DOHH2 (cell line): ENCODE results near the gene CLCN1.
"Not testable (repeated sequence)": the region's sequence is repeated elsewhere in the genome, so short reads cannot be mapped to it uniquely, and the experiment has no call there.

Experiments
- H3F3A ChIP-seq: fragments of 200-600 bp; sonication (generic), shearing (Covaris generic); 2 replicates; pipeline ENCODE4 v1.6.0; 2016; ENCODE audit warnings: antibody characterized with exemption, mild to moderate bottlenecking; ENCODE audit not compliant: control insufficient read depth, insufficient read depth
- H3K27ac ChIP-seq: fragments of 200-600 bp; sonication (generic); 2 replicates; pipeline ENCODE4 v1.5.1; 2014; ENCODE audit warnings: low read depth, mild to moderate bottlenecking, low read length, moderate library complexity
- H3K27me3 ChIP-seq: fragments of 200-600 bp; sonication (generic); 2 replicates; pipeline ENCODE4 v1.6.1; 2014; ENCODE audit warnings: mild to moderate bottlenecking, low read length, mixed read lengths; ENCODE audit not compliant: control insufficient read depth
- H3K36me3 ChIP-seq: fragments of 200-600 bp; sonication (generic); 2 replicates; pipeline ENCODE4 v1.6.1; 2014; ENCODE audit warnings: mild to moderate bottlenecking, low read length, moderate library complexity, mixed read lengths; ENCODE audit not compliant: control insufficient read depth
- H3K4me1 ChIP-seq: fragments of 200-600 bp; sonication (generic); 2 replicates; pipeline ENCODE4 v1.6.1; 2014; ENCODE audit warnings: mild to moderate bottlenecking, low read length, mixed read lengths; ENCODE audit not compliant: control insufficient read depth
- H3K4me2 ChIP-seq: fragments of 200-600 bp; sonication (generic); 2 replicates; pipeline ENCODE4 v1.6.0; 2014; ENCODE audit warnings: mild to moderate bottlenecking, low read length, moderate library complexity
- H3K4me3 ChIP-seq: fragments of 200-600 bp; sonication (generic); 2 replicates; pipeline ENCODE4 v1.5.1; 2014; ENCODE audit warnings: mild to moderate bottlenecking, low read length, mixed read lengths
- H3K79me2 ChIP-seq: fragments of 200-600 bp; sonication (generic); 2 replicates; pipeline ENCODE4 v1.6.1; 2014; ENCODE audit warnings: mild to moderate bottlenecking, low read length, mixed read lengths; ENCODE audit not compliant: control insufficient read depth
- H3K9me2 ChIP-seq: fragments of 200-600 bp; sonication (generic); replicated peaks from 2 replicates; pipeline ENCODE4 v1.6.1; 2014; ENCODE audit warnings: mild to moderate bottlenecking, low read length, mixed read lengths; ENCODE audit not compliant: control insufficient read depth
- H3K9me3 ChIP-seq: fragments of 200-600 bp; sonication (generic); 2 replicates; pipeline ENCODE4 v1.6.1; 2014; ENCODE audit warnings: antibody characterized with exemption, low read length, mixed read lengths; ENCODE audit not compliant: control insufficient read depth, insufficient read depth
- H4K20me1 ChIP-seq: fragments of 200-600 bp; sonication (generic); 2 replicates; pipeline ENCODE4 v1.6.0; 2014; ENCODE audit warnings: low read depth, mild to moderate bottlenecking, antibody characterized with exemption, low read length, moderate library complexity; ENCODE audit not compliant: control insufficient read depth, insufficient read depth
- EZH2phosphoT487 ChIP-seq: fragments of 200-600 bp; sonication (generic); IDR thresholded peaks from 2 replicates; pipeline ENCODE4 v1.6.1; 2017; ENCODE audit warnings: borderline replicate concordance, mild to moderate bottlenecking, antibody characterized with exemption, low read length, moderate library complexity, mixed read lengths
- TF ChIP-seq, protein P1 (sequence below): fragments of 200-600 bp; sonication (generic); IDR thresholded peaks from one replicate; pipeline ENCODE4 v1.5.1; 2014; ENCODE audit warnings: antibody characterized with exemption, mild to moderate bottlenecking, low read depth, low read length; ENCODE audit not compliant: poor library complexity, severe bottlenecking

CLCN1 gene

DNA sequence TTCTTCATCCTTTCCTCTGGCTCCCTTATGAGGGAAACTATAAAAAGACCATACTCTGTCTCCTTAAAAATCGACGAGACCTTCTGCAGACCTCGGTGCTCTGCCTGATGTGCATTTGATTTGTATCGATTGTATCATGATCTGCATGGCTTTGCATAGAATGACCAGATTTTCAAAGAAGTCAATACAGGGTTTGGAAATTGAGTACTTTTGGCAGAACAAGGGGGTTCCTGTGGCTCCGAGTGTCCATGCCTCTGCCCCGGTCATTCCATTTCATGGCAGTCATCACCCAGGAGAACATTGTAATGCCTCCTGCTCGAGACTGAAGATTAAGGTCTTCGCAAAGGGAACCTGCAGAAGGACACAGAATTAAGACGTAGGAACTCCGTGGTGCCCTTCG, 27.1 kb upstream of the CLCN1 start:
- TF ChIP-seq, protein P1, sequence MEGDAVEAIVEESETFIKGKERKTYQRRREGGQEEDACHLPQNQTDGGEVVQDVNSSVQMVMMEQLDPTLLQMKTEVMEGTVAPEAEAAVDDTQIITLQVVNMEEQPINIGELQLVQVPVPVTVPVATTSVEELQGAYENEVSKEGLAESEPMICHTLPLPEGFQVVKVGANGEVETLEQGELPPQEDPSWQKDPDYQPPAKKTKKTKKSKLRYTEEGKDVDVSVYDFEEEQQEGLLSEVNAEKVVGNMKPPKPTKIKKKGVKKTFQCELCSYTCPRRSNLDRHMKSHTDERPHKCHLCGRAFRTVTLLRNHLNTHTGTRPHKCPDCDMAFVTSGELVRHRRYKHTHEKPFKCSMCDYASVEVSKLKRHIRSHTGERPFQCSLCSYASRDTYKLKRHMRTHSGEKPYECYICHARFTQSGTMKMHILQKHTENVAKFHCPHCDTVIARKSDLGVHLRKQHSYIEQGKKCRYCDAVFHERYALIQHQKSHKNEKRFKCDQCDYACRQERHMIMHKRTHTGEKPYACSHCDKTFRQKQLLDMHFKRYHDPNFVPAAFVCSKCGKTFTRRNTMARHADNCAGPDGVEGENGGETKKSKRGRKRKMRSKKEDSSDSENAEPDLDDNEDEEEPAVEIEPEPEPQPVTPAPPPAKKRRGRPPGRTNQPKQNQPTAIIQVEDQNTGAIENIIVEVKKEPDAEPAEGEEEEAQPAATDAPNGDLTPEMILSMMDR, result no peak
- no peak for TF ChIP-seq EZH2phosphoT487
- Histone ChIP-seq H3K9me2 (no peaks in the 10 kb centered on the region), H3K4me1 (peaks cover 52% of the 10 kb centered on the region), H3K9me3 (peaks cover 7% of the 10 kb centered on the region), H3K4me2 (peak overlapping the region; percentile 83), H4K20me1 (peaks cover 26% of the 10 kb centered on the region), H3K27me3 (no peaks in the 10 kb centered on the region), H3K4me3 (peak overlapping the region; percentile 94), H3K27ac (peak overlapping the region; percentile 64), H3K79me2 (peaks cover 53% of the 10 kb centered on the region), H3K36me3 (peaks cover 59% of the 10 kb centered on the region), H3F3A (no peaks in the 10 kb centered on the region)

DNA sequence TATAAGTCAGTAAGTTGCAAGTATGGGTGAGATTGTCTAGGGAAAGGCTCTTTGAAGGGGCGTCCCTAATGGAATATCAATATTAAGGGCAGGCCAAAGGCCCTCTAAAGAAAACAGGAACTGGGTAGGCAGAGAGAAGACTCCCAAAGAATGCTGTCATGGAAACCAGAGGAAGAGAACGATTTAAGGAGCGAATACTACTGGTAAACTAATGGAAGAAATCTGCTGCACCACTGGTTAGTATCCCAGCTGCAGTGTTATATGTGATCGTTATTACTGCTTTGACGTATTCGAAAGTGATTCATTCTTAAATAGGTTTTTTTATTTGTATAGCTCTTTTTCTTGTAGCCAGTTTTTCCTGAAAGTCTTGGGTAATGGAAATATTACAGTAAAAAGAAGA, 26.5 kb upstream of the CLCN1 start:
- no peaks in the 10 kb centered on the region for H3F3A ChIP-seq
- peaks cover 59% of the 10 kb centered on the region for H3K79me2 ChIP-seq
- H3K4me1 ChIP-seq, result peaks cover 52% of the 10 kb centered on the region
- H3K9me2 ChIP-seq, result no peaks in the 10 kb centered on the region
- peaks cover 7% of the 10 kb centered on the region for H3K9me3 ChIP-seq
- peaks cover 65% of the 10 kb centered on the region for H3K36me3 ChIP-seq
- no peaks in the 10 kb centered on the region for H3K27me3 ChIP-seq
- H3K4me3 ChIP-seq, result peak overlapping the region; percentile 94
- TF ChIP-seq, protein P1, result no peak
- no peak for TF ChIP-seq EZH2phosphoT487
- H3K4me2 ChIP-seq, result peak overlapping the region; percentile 83
- peak overlapping the region; percentile 64 for H3K27ac ChIP-seq
- peaks cover 31% of the 10 kb centered on the region for H4K20me1 ChIP-seq

DNA sequence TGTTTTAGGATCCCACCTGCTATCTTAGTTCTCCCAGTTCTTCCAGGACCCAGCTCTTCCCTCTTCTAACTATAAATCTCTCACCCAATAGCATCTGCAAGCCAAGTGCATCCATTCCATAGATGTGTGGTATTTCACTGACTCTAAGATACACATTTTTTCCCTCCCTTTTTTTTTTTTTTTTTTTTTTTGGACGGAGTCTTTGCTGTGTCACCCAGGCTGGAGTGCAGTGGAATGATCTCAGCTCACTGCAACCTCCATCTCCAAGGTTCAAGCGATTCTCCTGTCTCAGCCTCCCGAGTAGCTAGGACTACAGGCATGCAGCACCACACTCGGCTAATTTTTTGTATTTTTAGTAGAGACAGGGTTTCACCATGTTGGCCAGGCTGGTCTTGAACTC, 26.0 kb upstream of the CLCN1 start:
- peak overlapping the region; percentile 94 for H3K4me3 ChIP-seq
- H3K27me3 ChIP-seq, H3K9me3 ChIP-seq, H3F3A ChIP-seq, H3K27ac ChIP-seq, H3K9me2 ChIP-seq: not testable (repeated sequence)
- peak overlapping the region; percentile 83 for H3K4me2 ChIP-seq
- peaks cover 63% of the 10 kb centered on the region for H3K79me2 ChIP-seq
- peaks cover 69% of the 10 kb centered on the region for H3K36me3 ChIP-seq
- H4K20me1 ChIP-seq, result peaks cover 33% of the 10 kb centered on the region
- H3K4me1 ChIP-seq, result peaks cover 53% of the 10 kb centered on the region

DNA sequence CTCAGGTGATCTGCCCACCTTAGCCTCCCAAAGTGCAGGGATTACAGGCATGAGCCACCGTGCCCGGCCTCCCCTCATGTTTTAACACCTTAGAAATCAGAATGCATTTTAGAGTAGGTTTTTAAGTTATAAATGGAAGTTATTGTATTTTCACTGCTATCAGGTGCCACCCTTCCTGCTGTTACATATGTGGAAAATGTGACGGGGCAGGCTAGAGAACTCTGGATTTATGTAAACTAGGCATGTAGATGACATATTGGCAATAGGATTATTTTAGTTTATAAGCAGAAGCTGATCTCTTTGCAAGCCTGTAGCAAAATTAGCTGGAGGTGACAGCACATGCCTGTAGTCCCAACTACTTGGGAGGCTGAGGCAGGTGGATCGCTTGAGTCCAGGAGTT, 25.6 kb upstream of the CLCN1 start:
- Histone ChIP-seq H3F3A (no peaks in the 10 kb centered on the region), H3K79me2 (peaks cover 67% of the 10 kb centered on the region), H3K9me3 (peaks cover 7% of the 10 kb centered on the region), H3K36me3 (peaks cover 74% of the 10 kb centered on the region), H3K4me2 (peak overlapping the region; percentile 83), H4K20me1 (peaks cover 35% of the 10 kb centered on the region), H3K27me3 (no peaks in the 10 kb centered on the region), H3K27ac (no peak overlapping the region), H3K4me3 (peak overlapping the region; percentile 94), H3K9me2 (no peaks in the 10 kb centered on the region), H3K4me1 (peaks cover 58% of the 10 kb centered on the region)
- no peak for TF ChIP-seq EZH2phosphoT487
- TF ChIP-seq, protein P1, result no peak
